ENCODE results near the gene GLRX3.
"Not testable (repeated sequence)": the region's sequence is repeated elsewhere in the genome, so short reads cannot be mapped to it uniquely, and the experiment has no call there.

The GLRX3 gene

GRCh38 chr10:130136226-130137089 is at the start of gene GLRX3:
TSS of gene GLRX3 (plus strand) at chr10:130136391. CDS start at chr10:130136421, 30 bp downstream.
- peak; percentile 15 for DNase-seq (ENCODE audit: low read depth)
- peak within 1 kb of the TSS; percentile 71 for H3K4me3 ChIP-seq (ENCODE audit: low read depth, low read length)
- no peak for TF ChIP-seq CTCF (IDR thresholded peaks at IDR 0.05; ENCODE audit: control insufficient read depth, extremely low read depth, insufficient read depth)

GRCh38 chr10:130090565-130090964 is 45.6 kb upstream of the GLRX3 start:
- H3K4me3 ChIP-seq (ENCODE audit: low read depth, low read length); DNase-seq (ENCODE audit: low read depth): not testable (repeated sequence)

- no peak for DNase-seq (ENCODE audit: low read depth)
- H3K4me3 ChIP-seq (ENCODE audit: low read depth, low read length): no peak overlapping the region
- TF ChIP-seq CTCF (IDR thresholded peaks at IDR 0.05; ENCODE audit: control insufficient read depth, extremely low read depth, insufficient read depth): no peak
Observed at GRCh38 chr10:130099344-130099743, 36.8 kb upstream of the GLRX3 start.

GRCh38 chr10:130105724-130106123 is 30.5 kb upstream of the GLRX3 start:
- DNase-seq (ENCODE audit: low read depth): no peak
- no peak for TF ChIP-seq CTCF (IDR thresholded peaks at IDR 0.05; ENCODE audit: control insufficient read depth, extremely low read depth, insufficient read depth)
- H3K4me3 ChIP-seq (ENCODE audit: low read depth, low read length): no peak overlapping the region

- DNase-seq (ENCODE audit: low read depth); H3K4me3 ChIP-seq (ENCODE audit: low read depth, low read length): not testable (repeated sequence)
Observed at GRCh38 chr10:130108146-130108545, 28.0 kb upstream of the GLRX3 start.

GRCh38 chr10:130108934-130109604 is 27.1 kb upstream of the GLRX3 start:
- DNase-seq (ENCODE audit: low read depth): no peak
- H3K4me3 ChIP-seq (ENCODE audit: low read depth, low read length): peak overlapping the region; percentile 91
- no peak for TF ChIP-seq CTCF (IDR thresholded peaks at IDR 0.05; ENCODE audit: control insufficient read depth, extremely low read depth, insufficient read depth)

GRCh38 chr10:130109796-130110245 is 26.4 kb upstream of the GLRX3 start:
- DNase-seq (ENCODE audit: low read depth): peak; percentile 75
- H3K4me3 ChIP-seq (ENCODE audit: low read depth, low read length): peak overlapping the region; percentile 91
- peak; percentile 82 for TF ChIP-seq CTCF (IDR thresholded peaks at IDR 0.05; ENCODE audit: control insufficient read depth, extremely low read depth, insufficient read depth)
